Ovary (tissue), 9 donors: ENCODE data around the gene MED26. TPM values are rescaled to one million over a fixed set of nuclear protein-coding genes. Genes with fewer than 3 reads are reported as not detected.
A peak's percentile ranks its signal among the peaks of the same experiment; 100 is the strongest.

Experiments used
- DNase-seq, 5 donors: peaks; one replicate each; pipeline ENCODE4 v3.0.0-alpha.2; 2019 to 2020
- H3K27ac ChIP-seq, 2 donors: fragments of 200-600 bp; one replicate each; pipeline versions ENCODE4 v1.5.1 to v1.8.0; 2019 to 2022
- H3K27me3 ChIP-seq: fragments of 200-600 bp; one replicate; pipeline ENCODE4 v1.8.0; 2022
- H3K36me3 ChIP-seq: fragments of 200-600 bp; sonication (generic); one replicate; pipeline ENCODE4 v1.5.1; 2019
- H3K4me1 ChIP-seq: one replicate; pipeline ENCODE4 v1.8.1; 2013; ENCODE audit warnings: mild to moderate bottlenecking, moderate library complexity; ENCODE audit not compliant: insufficient read depth
- H3K4me3 ChIP-seq: fragments of 200-600 bp; sonication (generic); one replicate; pipeline ENCODE4 v1.5.1; 2017
- H3K9me3 ChIP-seq, 2 donors: fragments of 200-600 bp in 1 of 2; sonication (generic) in 1 of 2; one replicate each; pipeline versions ENCODE4 v1.5.1 to v1.8.1; 2013 to 2019; ENCODE audit warnings: mild to moderate bottlenecking in 1 of 2, moderate library complexity in 1 of 2
- EP300 ChIP-seq: sonication (generic); formaldehyde crosslinking; IDR thresholded peaks from one replicate; pipeline ENCODE4 v1.6.1; 2017; ENCODE audit warnings: antibody characterized with exemption
- POLR2A ChIP-seq: fragments of 450-650 bp; IDR thresholded peaks from one replicate; pipeline ENCODE4 v1.6.1; 2017; ENCODE audit warnings: antibody characterized with exemption, mild to moderate bottlenecking, moderate library complexity
- WGBS, 3 donors: extraction: QIAGEN DNeasy Blood & Tissue Kit in 1 of 3; methylation state at CpG; one replicate each; pipeline versions ENCODE4 v1.1.5 to v1.1.7; 2013 to 2017; 5-methylcytosine and 5-hydroxymethylcytosine counted together
- intact Hi-C, 4 donors: fragments of 100-400 bp; cut with DNase I; formaldehyde crosslinking; loops; one replicate each; pipeline versions ENCODE4 v1.11.0 to v1.15.1; 2022 to 2023
- polyA plus RNA-seq, 2 donors: library from polyadenylated mRNA; stranded (reverse); fragments of 200-250 nt in 1 of 2; fragments of 350-450 nt in 1 of 2; fragmentation: Illumina TruSeq in 1 of 2; extraction: RNeasy Lipid Tissue Mini Kit (QIAGEN cat#74804) in 1 of 2; gene quantifications; one replicate each; pipeline ENCODE4 v1.2.3, GENCODE V29; 2013 to 2014
- total RNA-seq, 7 donors: library from RNA; depleted of rRNA in 2 of 7; stranded (reverse); fragments of >200 nt in 2 of 7; fragmentation: NEBNext Ultra II Directional in 3 of 7; extraction: Animal tissue kit (Norgen Biotek cat#: 25700) in 3 of 7; gene quantifications; one replicate each; pipeline versions ENCODE4 v1.1.0 to v1.2.4, GENCODE V29; 2016 to 2023
- TF ChIP-seq, protein P1 (sequence below), 3 donors: fragments of 450-650 bp in 2 of 3; fragments of 200-600 bp in 1 of 3; IDR thresholded peaks; one replicate each; pipeline versions ENCODE4 v1.5.1 to v1.8.0; 2016 to 2022; ENCODE audit warnings: antibody characterized with exemption in 3 of 3, mild to moderate bottlenecking in 1 of 3
- donor health status: DM: no; HTN: no; CAD: no; lungs with moderate emphysema.
- donor health status: DM: no; HTN: no; CAD: no.
- donor health status: Bipolar disorder and iron deficiency.
- donor health status: DM: yes; HTN: yes; CAD: no.
- donor health status: DM: no; HTN: no; CAD: no.
- donor health status: DM: yes; HTN: yes; CAD: no.

Gene MED26
- total and polyA plus RNA-seq, 9 donors, result 3.0 to 13.2 (median 10.8) TPM

DNA sequence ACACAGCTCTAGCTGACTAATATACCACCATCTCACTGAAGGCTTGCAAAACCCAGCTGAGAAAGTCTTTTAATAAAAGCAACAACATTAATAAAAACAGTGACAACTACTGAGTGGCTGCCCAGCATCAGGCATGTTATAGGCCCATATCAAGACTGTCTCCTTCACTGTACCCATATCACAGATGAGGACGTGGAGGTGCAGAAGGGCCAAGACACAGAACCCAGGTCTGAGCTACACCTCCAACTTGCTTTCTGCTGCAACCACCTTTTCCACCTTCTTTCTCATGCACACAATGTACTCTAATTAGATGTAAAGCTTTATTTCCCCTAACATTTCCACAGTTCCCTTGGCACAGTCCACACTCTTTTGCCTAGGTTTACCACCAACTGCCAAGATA lies 10.7 kb upstream of the MED26 start:
- H3K27ac ChIP-seq, result no peak overlapping the region
- no peaks in the 10 kb centered on the region for H3K9me3 ChIP-seq
- no peaks in the 10 kb centered on the region for H3K36me3 ChIP-seq
- TF ChIP-seq, protein P1, sequence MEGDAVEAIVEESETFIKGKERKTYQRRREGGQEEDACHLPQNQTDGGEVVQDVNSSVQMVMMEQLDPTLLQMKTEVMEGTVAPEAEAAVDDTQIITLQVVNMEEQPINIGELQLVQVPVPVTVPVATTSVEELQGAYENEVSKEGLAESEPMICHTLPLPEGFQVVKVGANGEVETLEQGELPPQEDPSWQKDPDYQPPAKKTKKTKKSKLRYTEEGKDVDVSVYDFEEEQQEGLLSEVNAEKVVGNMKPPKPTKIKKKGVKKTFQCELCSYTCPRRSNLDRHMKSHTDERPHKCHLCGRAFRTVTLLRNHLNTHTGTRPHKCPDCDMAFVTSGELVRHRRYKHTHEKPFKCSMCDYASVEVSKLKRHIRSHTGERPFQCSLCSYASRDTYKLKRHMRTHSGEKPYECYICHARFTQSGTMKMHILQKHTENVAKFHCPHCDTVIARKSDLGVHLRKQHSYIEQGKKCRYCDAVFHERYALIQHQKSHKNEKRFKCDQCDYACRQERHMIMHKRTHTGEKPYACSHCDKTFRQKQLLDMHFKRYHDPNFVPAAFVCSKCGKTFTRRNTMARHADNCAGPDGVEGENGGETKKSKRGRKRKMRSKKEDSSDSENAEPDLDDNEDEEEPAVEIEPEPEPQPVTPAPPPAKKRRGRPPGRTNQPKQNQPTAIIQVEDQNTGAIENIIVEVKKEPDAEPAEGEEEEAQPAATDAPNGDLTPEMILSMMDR (IDR thresholded peaks at IDR 0.05), result no peak
- no peak for TF ChIP-seq EP300
- no peaks in the 10 kb centered on the region for H3K4me1 ChIP-seq
- WGBS, 3 donors, result 90 to 100% (median 98%) methylated on average over 1 of the region's 1 CpG
- DNase-seq, result no peak
- no peaks in the 10 kb centered on the region for H3K27me3 ChIP-seq
- no peak overlapping the region for H3K4me3 ChIP-seq
- intact Hi-C loops, result no loop called here

DNA sequence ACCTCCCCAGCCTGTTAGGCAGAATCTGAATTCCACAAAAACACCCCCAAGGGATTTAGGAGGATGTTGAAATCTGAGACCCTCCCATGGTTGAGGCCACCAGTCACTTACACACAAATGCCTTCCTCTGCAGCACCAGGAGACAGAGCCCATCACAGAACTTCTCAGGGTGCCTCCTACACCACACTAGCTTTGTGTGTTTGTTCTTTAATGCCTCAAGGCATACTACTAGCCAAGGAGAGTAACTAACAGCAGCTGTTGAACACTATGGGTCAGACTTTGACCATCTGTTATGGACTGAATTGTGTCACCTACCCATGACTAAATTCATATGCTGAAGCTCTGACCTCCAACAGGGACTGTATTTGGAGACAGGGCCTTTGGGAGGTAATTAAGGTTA lies 9.5 kb upstream of the MED26 start:
- Histone ChIP-seq H3K9me3 (no peaks in the 10 kb centered on the region), H3K27me3 (no peaks in the 10 kb centered on the region), H3K36me3 (no peaks in the 10 kb centered on the region), H3K4me1 (no peaks in the 10 kb centered on the region), H3K4me3 (no peak overlapping the region), H3K27ac (no peak overlapping the region)
- no peak for DNase-seq
- intact Hi-C loops, result no loop called here
- TF ChIP-seq, protein P1 (IDR thresholded peaks at IDR 0.05), result no peak
- TF ChIP-seq EP300 (no peak), POLR2A (no peak)

DNA sequence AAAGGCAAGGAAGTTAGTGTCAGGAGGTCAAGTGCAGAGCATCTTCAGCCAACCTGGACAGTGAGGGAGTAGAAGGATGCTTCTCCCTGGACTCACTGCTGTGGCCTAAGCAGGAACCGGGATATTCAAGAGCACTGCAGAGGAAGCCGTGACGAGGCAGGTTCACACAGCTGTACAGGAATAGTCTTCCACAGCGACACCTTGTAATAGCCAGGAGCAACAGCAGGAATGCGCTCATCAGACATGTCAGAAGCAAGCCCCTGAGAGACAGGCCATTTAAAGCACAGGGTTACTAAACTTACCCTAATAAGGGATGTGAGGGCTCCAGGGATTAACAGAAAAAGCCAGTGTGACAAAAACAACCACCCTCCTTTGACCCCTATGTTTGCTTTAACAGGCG lies 3.5 kb upstream of the MED26 start:
- no peak for DNase-seq
- 88 to 94% (median 90%) methylated on average over 6 of the region's 6 CpGs for WGBS, 3 donors
- no peak for TF ChIP-seq EP300
- TF ChIP-seq POLR2A, result no peak
- TF ChIP-seq, protein P1 (IDR thresholded peaks at IDR 0.05), result no peak
- peaks cover 6% of the 10 kb centered on the region for H3K4me1 ChIP-seq
- intact Hi-C loops, result no loop called here
- no peaks in the 10 kb centered on the region for H3K36me3 ChIP-seq
- H3K4me3 ChIP-seq, result no peak overlapping the region
- H3K27me3 ChIP-seq, result no peaks in the 10 kb centered on the region
- no peaks in the 10 kb centered on the region for H3K9me3 ChIP-seq
- H3K27ac ChIP-seq, result no peak overlapping the region

DNA sequence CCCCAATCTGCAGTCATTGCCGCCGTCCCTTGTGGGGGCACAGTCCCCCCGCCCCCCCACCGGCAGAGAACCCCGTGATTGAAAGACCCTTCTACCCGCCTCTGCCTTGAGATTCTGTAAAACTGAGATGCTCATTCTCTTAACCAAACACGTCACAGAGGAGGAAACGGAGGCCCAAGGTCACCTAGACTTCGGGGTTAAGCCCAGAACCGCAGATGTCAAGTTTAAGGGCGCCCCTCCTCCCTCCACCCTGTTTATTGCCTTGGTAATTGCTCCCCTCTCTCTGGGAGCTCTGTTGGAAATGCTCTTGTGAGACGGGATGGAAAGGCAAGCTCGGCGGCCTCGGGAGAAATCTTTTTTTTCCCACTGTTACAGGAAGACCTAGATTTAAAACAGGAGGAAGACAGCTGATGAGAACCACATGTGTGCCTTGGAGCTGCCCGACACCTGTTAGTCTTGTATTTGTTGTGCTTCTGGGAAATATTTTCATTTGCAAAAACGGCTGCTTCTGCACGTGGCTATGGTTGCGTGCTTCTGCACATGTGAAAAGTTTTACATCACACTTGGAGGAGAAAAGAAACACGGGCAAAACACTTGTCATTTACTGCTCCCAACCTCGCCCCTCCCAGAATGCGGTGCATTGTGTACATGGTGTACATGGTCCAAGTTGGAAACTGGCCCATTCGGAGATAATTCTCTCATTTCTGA lies 1.1 kb upstream of the MED26 start:
- Histone ChIP-seq H3K27me3 (no peaks in the 10 kb centered on the region), H3K9me3 (no peaks in the 10 kb centered on the region), H3K4me1 (peaks cover 8% of the 10 kb centered on the region), H3K27ac (peak overlapping the region; percentile 84 to 94), H3K36me3 (no peaks in the 10 kb centered on the region), H3K4me3 (peak overlapping the region; percentile 98)
- intact Hi-C loops, result loop anchor here in 2 of 4 donors (5.0 kb wide), 2 partner anchors 52 to 57 kb away; partner anchors contain the start of gene SLC35E1 (in 1 of the 2)
- 1 to 2% (median 2%) methylated on average over 21 to 23 of the region's 23 CpGs for WGBS, 3 donors
- DNase-seq, result peak; percentile 54 to 67 (median 65)
- TF ChIP-seq POLR2A (no peak), EP300 (no peak)
- TF ChIP-seq, protein P1 (IDR thresholded peaks at IDR 0.05), result no peak
